ENCODE measurements around the gene RAB14.

Gene RAB14

GRCh38 chr9:121216271-121216805, 14.7 kb upstream of the RAB14 start:
- H3K9ac ChIP-seq (ENCODE audit: insufficient read length): no peak overlapping the region
- TF ChIP-seq POLR2AphosphoS5 (IDR thresholded peaks at IDR 0.05; ENCODE audit: borderline replicate concordance, low read depth, low read length) (no peak), EZH2 (IDR thresholded peaks at IDR 0.05) (no peak), FOXP2 (optimal IDR thresholded peaks at IDR 0.05; ENCODE audit: control extremely low read depth, extremely low read length, insufficient read depth) (no peak)
- H3K27ac ChIP-seq: no peak overlapping the region
- H3K4me3 ChIP-seq: no peak overlapping the region
- no peak for DNase-seq (ENCODE audit: low read depth, low spot score)
- H3K36me3 ChIP-seq (ENCODE audit: insufficient read depth, low read length): no peaks in the 10 kb centered on the region
- H3K9me3 ChIP-seq (ENCODE audit: low read depth, low read length): no peaks in the 10 kb centered on the region

- Histone ChIP-seq H3K36me3 (ENCODE audit: insufficient read depth, low read length) (no peaks in the 10 kb centered on the region), H3K9ac (ENCODE audit: insufficient read length) (no peak overlapping the region), H3K9me3 (ENCODE audit: low read depth, low read length) (no peaks in the 10 kb centered on the region), H3K27ac (no peak overlapping the region), H3K4me3 (no peak overlapping the region)
- TF ChIP-seq POLR2AphosphoS5 (IDR thresholded peaks at IDR 0.05; ENCODE audit: borderline replicate concordance, low read depth, low read length) (no peak), EZH2 (IDR thresholded peaks at IDR 0.05) (no peak), FOXP2 (optimal IDR thresholded peaks at IDR 0.05; ENCODE audit: control extremely low read depth, extremely low read length, insufficient read depth) (no peak)
- DNase-seq (ENCODE audit: low read depth, low spot score): no peak
Observed at GRCh38 chr9:121214005-121214404, 12.3 kb upstream of the RAB14 start.

GRCh38 chr9:121213136-121213806, 11.6 kb upstream of the RAB14 start:
- no peak for TF ChIP-seq POLR2AphosphoS5 (IDR thresholded peaks at IDR 0.05; ENCODE audit: borderline replicate concordance, low read depth, low read length)
- TF ChIP-seq EZH2 (IDR thresholded peaks at IDR 0.05): no peak
- TF ChIP-seq FOXP2 (optimal IDR thresholded peaks at IDR 0.05; ENCODE audit: control extremely low read depth, extremely low read length, insufficient read depth): no peak
- Histone ChIP-seq H3K27ac (no peak overlapping the region), H3K4me3 (no peak overlapping the region), H3K36me3 (ENCODE audit: insufficient read depth, low read length) (no peaks in the 10 kb centered on the region), H3K9ac (ENCODE audit: insufficient read length) (no peak overlapping the region), H3K9me3 (ENCODE audit: low read depth, low read length) (no peaks in the 10 kb centered on the region)
- DNase-seq (ENCODE audit: low read depth, low spot score): peak; percentile 48

GRCh38 chr9:121210536-121210935, 8.9 kb upstream of the RAB14 start:
- Histone ChIP-seq H3K4me3 (no peak overlapping the region), H3K36me3 (ENCODE audit: insufficient read depth, low read length) (no peaks in the 10 kb centered on the region), H3K27ac (no peak overlapping the region), H3K9ac (ENCODE audit: insufficient read length) (no peak overlapping the region), H3K9me3 (ENCODE audit: low read depth, low read length) (no peaks in the 10 kb centered on the region)
- DNase-seq (ENCODE audit: low read depth, low spot score): no peak
- no peak for TF ChIP-seq EZH2 (IDR thresholded peaks at IDR 0.05)
- TF ChIP-seq POLR2AphosphoS5 (IDR thresholded peaks at IDR 0.05; ENCODE audit: borderline replicate concordance, low read depth, low read length): no peak
- TF ChIP-seq FOXP2 (optimal IDR thresholded peaks at IDR 0.05; ENCODE audit: control extremely low read depth, extremely low read length, insufficient read depth): no peak

- Histone ChIP-seq H3K4me3 (no peak overlapping the region), H3K9ac (ENCODE audit: insufficient read length) (no peak overlapping the region), H3K9me3 (ENCODE audit: low read depth, low read length) (no peaks in the 10 kb centered on the region), H3K36me3 (ENCODE audit: insufficient read depth, low read length) (no peaks in the 10 kb centered on the region), H3K27ac (no peak overlapping the region)
- no peak for DNase-seq (ENCODE audit: low read depth, low spot score)
- TF ChIP-seq FOXP2 (optimal IDR thresholded peaks at IDR 0.05; ENCODE audit: control extremely low read depth, extremely low read length, insufficient read depth) (no peak), EZH2 (IDR thresholded peaks at IDR 0.05) (no peak), POLR2AphosphoS5 (IDR thresholded peaks at IDR 0.05; ENCODE audit: borderline replicate concordance, low read depth, low read length) (no peak)
Observed at GRCh38 chr9:121207371-121207940, 5.8 kb upstream of the RAB14 start.

- Histone ChIP-seq H3K4me3 (peak overlapping the region; percentile 47), H3K27ac (no peak overlapping the region), H3K9me3 (ENCODE audit: low read depth, low read length) (no peaks in the 10 kb centered on the region), H3K9ac (ENCODE audit: insufficient read length) (no peak overlapping the region), H3K36me3 (ENCODE audit: insufficient read depth, low read length) (no peaks in the 10 kb centered on the region)
- TF ChIP-seq EZH2 (IDR thresholded peaks at IDR 0.05): no peak
- TF ChIP-seq FOXP2 (optimal IDR thresholded peaks at IDR 0.05; ENCODE audit: control extremely low read depth, extremely low read length, insufficient read depth): peak; percentile 41
- peak; percentile 69 for DNase-seq (ENCODE audit: low read depth, low spot score)
Observed at GRCh38 chr9:121206516-121207370, 5.1 kb upstream of the RAB14 start.

GRCh38 chr9:121204611-121205010, 2.9 kb upstream of the RAB14 start:
- TF ChIP-seq EZH2 (IDR thresholded peaks at IDR 0.05) (no peak), POLR2AphosphoS5 (IDR thresholded peaks at IDR 0.05; ENCODE audit: borderline replicate concordance, low read depth, low read length) (no peak), FOXP2 (optimal IDR thresholded peaks at IDR 0.05; ENCODE audit: control extremely low read depth, extremely low read length, insufficient read depth) (no peak)
- H3K36me3 ChIP-seq (ENCODE audit: insufficient read depth, low read length): no peaks in the 10 kb centered on the region; the same call in 1 of the 2 replicates
- H3K9me3 ChIP-seq (ENCODE audit: low read depth, low read length): no peaks in the 10 kb centered on the region
- DNase-seq (ENCODE audit: low read depth, low spot score): no peak
- H3K27ac ChIP-seq: no peak overlapping the region
- H3K4me3 ChIP-seq: no peak overlapping the region
- H3K9ac ChIP-seq (ENCODE audit: insufficient read length): no peak overlapping the region

GRCh38 chr9:121204121-121204520, 2.5 kb upstream of the RAB14 start:
- DNase-seq (ENCODE audit: low read depth, low spot score): no peak
- Histone ChIP-seq H3K9ac (ENCODE audit: insufficient read length) (no peak overlapping the region), H3K4me3 (no peak overlapping the region), H3K36me3 (ENCODE audit: insufficient read depth, low read length) (no peaks in the 10 kb centered on the region; the same call in 1 of the 2 replicates), H3K27ac (no peak overlapping the region), H3K9me3 (ENCODE audit: low read depth, low read length) (no peaks in the 10 kb centered on the region)
- TF ChIP-seq FOXP2 (optimal IDR thresholded peaks at IDR 0.05; ENCODE audit: control extremely low read depth, extremely low read length, insufficient read depth): no peak
- no peak for TF ChIP-seq EZH2 (IDR thresholded peaks at IDR 0.05)
- no peak for TF ChIP-seq POLR2AphosphoS5 (IDR thresholded peaks at IDR 0.05; ENCODE audit: borderline replicate concordance, low read depth, low read length)
